ENCODE results near the gene ADGRD2. TPM values are rescaled to one million over a fixed set of nuclear protein-coding genes. Genes with fewer than 3 reads are reported as not detected.

Gene ADGRD2
- total and polyA plus RNA-seq, 3 donors from 2014 or later = 0.31 to 1.5 (median 0.74) TPM

- WGBS, 2 donors = 78 to 84% methylated on average over 4 of the region's 4 CpGs
- TF ChIP-seq CTCF (IDR thresholded peaks at IDR 0.05) (no peak), POLR2A (IDR thresholded peaks at IDR 0.05) (no peak)
- H3K4me3 ChIP-seq = no peak overlapping the region
- no peaks in the 10 kb centered on the region for H3K27me3 ChIP-seq
- intact Hi-C loops (cut with DNase I; ENCODE audit: low total_unique reads) = no loop called here
- no peaks in the 10 kb centered on the region for H3K4me1 ChIP-seq
- no peak overlapping the region for H3K27ac ChIP-seq
- H3K36me3 ChIP-seq (ENCODE audit: low read depth, missing control alignments) = no peaks in the 10 kb centered on the region
- no peaks in the 10 kb centered on the region for H3K9me3 ChIP-seq
- DNase-seq = no peak
Measured at GRCh38 chr9:124474151-124474550, 23.9 kb downstream of the ADGRD2 start.

- intact Hi-C loops (cut with DNase I; ENCODE audit: low total_unique reads) = no loop called here
Measured at GRCh38 chr9:124475158-124475867, 25.1 kb downstream of the ADGRD2 start.

GRCh38 chr9:124475868-124476690, 25.8 kb downstream of the ADGRD2 start:
- WGBS, 2 donors = 83 to 84% methylated on average over 12 to 14 of the region's 14 CpGs
- Histone ChIP-seq H3K4me3 (no peak overlapping the region), H3K36me3 (ENCODE audit: low read depth, missing control alignments) (no peaks in the 10 kb centered on the region), H3K4me1 (no peaks in the 10 kb centered on the region), H3K27ac (no peak overlapping the region), H3K27me3 (no peaks in the 10 kb centered on the region), H3K9me3 (no peaks in the 10 kb centered on the region)
- no peak for DNase-seq
- no peak for TF ChIP-seq POLR2A (IDR thresholded peaks at IDR 0.05)
- intact Hi-C loops (cut with DNase I; ENCODE audit: low total_unique reads) = no loop called here

More at GRCh38 chr9:124475158-124475867, 25.1 kb downstream of the ADGRD2 start:
- TF ChIP-seq CTCF (IDR thresholded peaks at IDR 0.05) (no peak), POLR2A (IDR thresholded peaks at IDR 0.05) (no peak)
- no peak for DNase-seq
- H3K4me3 ChIP-seq = no peak overlapping the region
- 80 to 94% methylated on average over 3 to 16 of the region's 21 CpGs for WGBS, 2 donors
- H3K27me3 ChIP-seq = no peaks in the 10 kb centered on the region
- H3K4me1 ChIP-seq = no peaks in the 10 kb centered on the region
- H3K27ac ChIP-seq = no peak overlapping the region
- no peaks in the 10 kb centered on the region for H3K36me3 ChIP-seq (ENCODE audit: low read depth, missing control alignments)
- H3K9me3 ChIP-seq = no peaks in the 10 kb centered on the region

- 29% methylated on average over 16 of the region's 19 CpGs; no CpG with 5 or more reads in 1 of the 2 donors for WGBS, 2 donors
- Histone ChIP-seq H3K4me1 (no peaks in the 10 kb centered on the region), H3K4me3 (peak overlapping the region; percentile 31 to 47), H3K27ac (no peak overlapping the region), H3K27me3 (no peaks in the 10 kb centered on the region), H3K36me3 (ENCODE audit: low read depth, missing control alignments) (no peaks in the 10 kb centered on the region), H3K9me3 (no peaks in the 10 kb centered on the region)
- TF ChIP-seq POLR2A (IDR thresholded peaks at IDR 0.05) = no peak
- no peak for TF ChIP-seq CTCF (IDR thresholded peaks at IDR 0.05)
- intact Hi-C loops (cut with DNase I; ENCODE audit: low total_unique reads) = no loop called here
- DNase-seq = no peak
Measured at GRCh38 chr9:124477211-124477647, 27.0 kb downstream of the ADGRD2 start.

GRCh38 chr9:124477648-124478285, 27.5 kb downstream of the ADGRD2 start:
- no peaks in the 10 kb centered on the region for H3K36me3 ChIP-seq (ENCODE audit: low read depth, missing control alignments)
- WGBS, 2 donors = 5 to 15% methylated on average over 4 to 34 of the region's 53 CpGs
- H3K27ac ChIP-seq = no peak overlapping the region
- H3K27me3 ChIP-seq = no peaks in the 10 kb centered on the region
- H3K4me1 ChIP-seq = no peaks in the 10 kb centered on the region
- DNase-seq = peak; percentile 48
- intact Hi-C loops (cut with DNase I; ENCODE audit: low total_unique reads) = no loop called here
- no peaks in the 10 kb centered on the region for H3K9me3 ChIP-seq
- peak overlapping the region; percentile 31 to 47 for H3K4me3 ChIP-seq
- TF ChIP-seq POLR2A (IDR thresholded peaks at IDR 0.05) (no peak), CTCF (IDR thresholded peaks at IDR 0.05) (no peak)

Measured in testis (tissue), 3 donors.